ENCODE measurements around the gene MAPT.

DNA sequence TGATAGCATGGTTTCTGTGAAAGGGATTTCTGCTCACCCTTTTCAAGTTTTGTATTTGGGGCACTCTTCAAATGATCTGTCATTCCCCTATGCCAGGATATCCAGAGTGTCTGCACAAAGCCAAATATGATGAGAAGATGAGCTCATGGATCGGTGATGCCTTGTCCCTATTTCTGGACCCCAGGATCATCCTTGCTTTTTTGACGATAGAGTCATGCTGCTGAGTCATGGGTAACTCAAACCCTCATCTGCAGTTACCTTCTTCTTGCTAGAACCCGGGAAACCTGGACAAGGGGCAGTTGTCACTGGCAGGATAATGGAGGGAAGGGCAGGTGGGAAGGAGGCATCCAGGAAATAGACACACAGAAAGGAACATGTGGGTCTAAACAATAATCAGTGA is 17.8 kb upstream of the MAPT start:
- TF ChIP-seq, protein P1, sequence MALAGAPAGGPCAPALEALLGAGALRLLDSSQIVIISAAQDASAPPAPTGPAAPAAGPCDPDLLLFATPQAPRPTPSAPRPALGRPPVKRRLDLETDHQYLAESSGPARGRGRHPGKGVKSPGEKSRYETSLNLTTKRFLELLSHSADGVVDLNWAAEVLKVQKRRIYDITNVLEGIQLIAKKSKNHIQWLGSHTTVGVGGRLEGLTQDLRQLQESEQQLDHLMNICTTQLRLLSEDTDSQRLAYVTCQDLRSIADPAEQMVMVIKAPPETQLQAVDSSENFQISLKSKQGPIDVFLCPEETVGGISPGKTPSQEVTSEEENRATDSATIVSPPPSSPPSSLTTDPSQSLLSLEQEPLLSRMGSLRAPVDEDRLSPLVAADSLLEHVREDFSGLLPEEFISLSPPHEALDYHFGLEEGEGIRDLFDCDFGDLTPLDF (CRISPR knock-in tag; IDR thresholded peaks at IDR 0.05) = no peak
- TF ChIP-seq EP300 (IDR thresholded peaks at IDR 0.05; ENCODE audit: low read depth in 2 of 2, low read length in 2 of 2) = no peak
- no peak for TF ChIP-seq EP300 (CRISPR knock-in tag; IDR thresholded peaks at IDR 0.05; ENCODE audit: borderline replicate concordance)
- TF ChIP-seq, protein P2, sequence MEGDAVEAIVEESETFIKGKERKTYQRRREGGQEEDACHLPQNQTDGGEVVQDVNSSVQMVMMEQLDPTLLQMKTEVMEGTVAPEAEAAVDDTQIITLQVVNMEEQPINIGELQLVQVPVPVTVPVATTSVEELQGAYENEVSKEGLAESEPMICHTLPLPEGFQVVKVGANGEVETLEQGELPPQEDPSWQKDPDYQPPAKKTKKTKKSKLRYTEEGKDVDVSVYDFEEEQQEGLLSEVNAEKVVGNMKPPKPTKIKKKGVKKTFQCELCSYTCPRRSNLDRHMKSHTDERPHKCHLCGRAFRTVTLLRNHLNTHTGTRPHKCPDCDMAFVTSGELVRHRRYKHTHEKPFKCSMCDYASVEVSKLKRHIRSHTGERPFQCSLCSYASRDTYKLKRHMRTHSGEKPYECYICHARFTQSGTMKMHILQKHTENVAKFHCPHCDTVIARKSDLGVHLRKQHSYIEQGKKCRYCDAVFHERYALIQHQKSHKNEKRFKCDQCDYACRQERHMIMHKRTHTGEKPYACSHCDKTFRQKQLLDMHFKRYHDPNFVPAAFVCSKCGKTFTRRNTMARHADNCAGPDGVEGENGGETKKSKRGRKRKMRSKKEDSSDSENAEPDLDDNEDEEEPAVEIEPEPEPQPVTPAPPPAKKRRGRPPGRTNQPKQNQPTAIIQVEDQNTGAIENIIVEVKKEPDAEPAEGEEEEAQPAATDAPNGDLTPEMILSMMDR (CRISPR knock-in tag; IDR thresholded peaks at IDR 0.05) = no peak
- no peak for TF ChIP-seq SP1 (IDR thresholded peaks at IDR 0.05)
- no peak for TF ChIP-seq SP1 (CRISPR knock-in tag; IDR thresholded peaks at IDR 0.05)
- TF ChIP-seq HOXA7 (CRISPR knock-in tag; IDR thresholded peaks at IDR 0.05) = no peak
- TF ChIP-seq, protein P3, sequence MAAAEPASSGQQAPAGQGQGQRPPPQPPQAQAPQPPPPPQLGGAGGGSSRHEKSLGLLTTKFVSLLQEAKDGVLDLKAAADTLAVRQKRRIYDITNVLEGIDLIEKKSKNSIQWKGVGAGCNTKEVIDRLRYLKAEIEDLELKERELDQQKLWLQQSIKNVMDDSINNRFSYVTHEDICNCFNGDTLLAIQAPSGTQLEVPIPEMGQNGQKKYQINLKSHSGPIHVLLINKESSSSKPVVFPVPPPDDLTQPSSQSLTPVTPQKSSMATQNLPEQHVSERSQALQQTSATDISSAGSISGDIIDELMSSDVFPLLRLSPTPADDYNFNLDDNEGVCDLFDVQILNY (CRISPR knock-in tag; conservative IDR thresholded peaks at IDR 0.05) = no peak
- TF ChIP-seq CHD2 (IDR thresholded peaks at IDR 0.05; ENCODE audit: low read depth, low read length) = no peak
- TF ChIP-seq BORCS8-MEF2B (CRISPR knock-in tag; IDR thresholded peaks at IDR 0.05) = no peak
- no peak for TF ChIP-seq ZNF431 (CRISPR knock-in tag; IDR thresholded peaks at IDR 0.05; ENCODE audit: borderline replicate concordance, low read depth)
- no peak for TF ChIP-seq ARNT2 (CRISPR knock-in tag; IDR thresholded peaks at IDR 0.05; ENCODE audit: low read depth)
- no peak for TF ChIP-seq ZNF777 (CRISPR knock-in tag; IDR thresholded peaks at IDR 0.05)
- TF ChIP-seq, protein P4, sequence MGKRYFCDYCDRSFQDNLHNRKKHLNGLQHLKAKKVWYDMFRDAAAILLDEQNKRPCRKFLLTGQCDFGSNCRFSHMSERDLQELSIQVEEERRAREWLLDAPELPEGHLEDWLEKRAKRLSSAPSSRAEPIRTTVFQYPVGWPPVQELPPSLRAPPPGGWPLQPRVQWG (CRISPR knock-in tag; IDR thresholded peaks at IDR 0.05; ENCODE audit: borderline replicate concordance, low read depth) = no peak
- no peak for TF ChIP-seq ARNT (IDR thresholded peaks at IDR 0.05)

Measured in HepG2 (cell line).